ENCODE measurements around the gene NUDCD3.

- TF ChIP-seq CTCF (IDR thresholded peaks at IDR 0.05; ENCODE audit: low read depth, low read length, poor library complexity, severe bottlenecking) (peak; percentile 50), EZH2phosphoT487 (IDR thresholded peaks at IDR 0.05; ENCODE audit: borderline replicate concordance, low read length) (no peak)
Measured at GRCh38 chr7:44375236-44375699, 115.2 kb downstream of the NUDCD3 start.
